H7 (cell line): ENCODE measurements around the gene DDX42. TPM values are rescaled to one million over a fixed set of nuclear protein-coding genes. Genes with fewer than 3 reads are reported as not detected.

ENCODE experiments used
- DNase-seq: peaks from one replicate; pipeline ENCODE4 v3.0.0; 2012
- H3K27me3 ChIP-seq: 2 replicates; pipeline ENCODE4 v1.6.0; 2011; ENCODE audit warnings: mild to moderate bottlenecking, low read length; ENCODE audit not compliant: control insufficient read depth, insufficient read depth
- H3K36me3 ChIP-seq: replicated peaks from 2 replicates; pipeline ENCODE4 v1.5.1; 2011; ENCODE audit warnings: low read length; ENCODE audit not compliant: control insufficient read depth, insufficient read depth
- H3K4me3 ChIP-seq: 2 replicates; pipeline ENCODE4 v1.5.1; 2011; ENCODE audit warnings: low read depth, mild to moderate bottlenecking, control low read depth, low read length, moderate library complexity; ENCODE audit not compliant: insufficient read depth
- total RNA-seq: library from RNA; depleted of rRNA; stranded (reverse); fragments of >200 nt; shearing (Covaris generic); gene quantifications from 2 replicates; pipeline ENCODE4 v1.2.3, GENCODE V29; 2014

Gene DDX42
- total RNA-seq, 1 experiment from 2014 or later, result 34.5 TPM

DNA sequence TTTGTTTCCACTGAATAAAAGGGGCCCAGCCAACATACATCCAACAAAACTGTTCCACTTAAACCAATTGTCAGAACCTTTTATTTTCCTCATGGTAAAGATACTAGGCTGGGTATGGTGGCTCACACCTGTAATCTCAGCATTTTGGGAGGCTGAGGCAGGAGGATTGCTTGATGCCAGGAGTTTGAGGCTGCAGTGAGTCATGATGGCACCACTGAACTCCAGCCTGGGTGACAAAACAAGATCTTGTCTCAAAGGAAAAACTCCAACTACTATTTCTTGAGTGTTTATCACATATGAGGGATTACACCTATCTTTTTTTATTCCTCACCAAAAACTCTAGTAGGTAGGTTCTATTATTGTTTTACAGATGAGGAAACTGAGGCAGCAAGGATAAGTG, 48.6 kb downstream of the DDX42 start:
- DNase-seq, result no peak
- no peaks in the 10 kb centered on the region for H3K27me3 ChIP-seq
- H3K4me3 ChIP-seq, result no peak overlapping the region
- H3K36me3 ChIP-seq, result peaks cover 63% of the 10 kb centered on the region

- Histone ChIP-seq H3K36me3 (peaks cover 53% of the 10 kb centered on the region), H3K4me3 (no peak overlapping the region), H3K27me3 (no peaks in the 10 kb centered on the region)
- no peak for DNase-seq
Measured at GRCh38 chr17:63823659-63824331, 49.8 kb downstream of the DDX42 start.

GRCh38 chr17:63824362-63824761, 50.4 kb downstream of the DDX42 start:
- no peak for DNase-seq
- peaks cover 52% of the 10 kb centered on the region for H3K36me3 ChIP-seq
- H3K4me3 ChIP-seq, result no peak overlapping the region
- no peaks in the 10 kb centered on the region for H3K27me3 ChIP-seq

- Histone ChIP-seq H3K4me3 (peak overlapping the region; percentile 96), H3K36me3 (peaks cover 54% of the 10 kb centered on the region), H3K27me3 (no peaks in the 10 kb centered on the region)
- DNase-seq, result peak; percentile 44
Measured at GRCh38 chr17:63826468-63827001, 52.6 kb downstream of the DDX42 start.

DNA sequence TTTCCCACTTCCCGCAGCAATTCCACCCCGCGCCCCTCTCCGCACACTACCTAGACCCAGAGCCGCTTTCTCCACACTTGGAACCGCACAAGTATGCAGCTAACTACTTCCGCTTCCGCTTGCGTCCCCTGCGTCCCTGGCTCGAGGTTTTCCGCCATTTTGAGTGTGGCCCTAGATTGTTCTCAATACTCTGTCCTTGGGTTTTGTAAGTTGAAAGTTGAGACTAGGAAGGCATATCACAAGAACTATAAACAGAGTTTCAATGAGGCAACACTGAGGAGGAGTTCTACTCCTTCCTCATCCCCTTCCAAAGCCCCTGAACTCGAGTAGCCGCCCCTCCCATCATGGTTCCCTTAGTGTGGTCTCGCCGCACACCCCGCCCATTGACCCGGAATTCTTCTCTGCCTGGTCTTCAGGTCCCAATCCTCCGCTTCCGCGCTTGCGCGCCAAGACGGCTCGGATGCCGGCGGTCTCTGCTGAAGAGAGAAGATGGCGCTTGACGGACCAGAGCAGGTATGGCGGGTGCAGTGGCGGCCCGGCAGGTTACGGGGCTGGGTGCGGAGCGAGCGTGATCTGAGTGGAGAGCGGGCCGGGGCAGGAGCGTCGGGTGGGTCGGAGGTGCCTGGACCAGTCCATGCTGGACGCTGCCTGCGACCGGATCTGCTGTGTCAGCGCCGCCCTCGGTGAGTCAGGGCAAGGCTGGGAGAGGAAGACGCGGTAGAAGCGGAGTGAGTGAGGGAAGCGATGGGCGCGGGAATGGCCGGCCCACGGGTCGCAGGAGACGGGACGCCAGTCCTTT, 53.2 kb downstream of the DDX42 start, which contains the start of the genes FTSJ3 and PSMC5:
Gene FTSJ3 (minus strand): TSS at position 662 of the 799 bp plus-strand sequence. CDS start 761 bp downstream, outside the sequence.
Gene PSMC5 (plus strand): TSS at position 430 of the 799 bp plus-strand sequence. CDS start 60 bp downstream, at position 490.
- no peaks in the 10 kb centered on the region for H3K27me3 ChIP-seq
- peaks cover 56% of the 10 kb centered on the region for H3K36me3 ChIP-seq
- peak within 1 kb of the TSS; percentile 96 for H3K4me3 ChIP-seq

DNA sequence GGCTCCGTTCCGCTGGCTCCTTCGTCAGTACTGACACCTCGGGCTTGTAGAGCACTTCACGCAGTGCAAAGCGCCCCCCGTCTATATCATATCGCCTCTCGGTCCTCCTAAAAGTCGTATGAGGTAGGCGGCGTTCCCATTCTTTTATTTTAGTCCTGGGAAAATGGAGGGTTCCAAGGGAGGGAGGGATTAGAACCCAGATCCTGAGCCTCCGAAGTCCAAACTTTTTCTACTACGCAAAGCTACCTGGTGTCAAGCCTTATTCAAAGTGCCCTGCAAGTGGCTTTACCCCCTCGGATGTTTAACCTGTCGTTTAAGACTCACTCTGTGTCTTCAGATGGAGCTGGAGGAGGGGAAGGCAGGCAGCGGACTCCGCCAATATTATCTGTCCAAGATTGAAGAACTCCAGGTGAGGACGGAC, 53.8 kb downstream of the DDX42 start:
- DNase-seq, result no peak
- no peaks in the 10 kb centered on the region for H3K27me3 ChIP-seq
- H3K4me3 ChIP-seq, result peak overlapping the region; percentile 96
- peaks cover 60% of the 10 kb centered on the region for H3K36me3 ChIP-seq

More for the DNA sequence above, 53.2 kb downstream of the DDX42 start, which contains the start of the genes FTSJ3 and PSMC5:
- peak; percentile 95 for DNase-seq

DNA sequence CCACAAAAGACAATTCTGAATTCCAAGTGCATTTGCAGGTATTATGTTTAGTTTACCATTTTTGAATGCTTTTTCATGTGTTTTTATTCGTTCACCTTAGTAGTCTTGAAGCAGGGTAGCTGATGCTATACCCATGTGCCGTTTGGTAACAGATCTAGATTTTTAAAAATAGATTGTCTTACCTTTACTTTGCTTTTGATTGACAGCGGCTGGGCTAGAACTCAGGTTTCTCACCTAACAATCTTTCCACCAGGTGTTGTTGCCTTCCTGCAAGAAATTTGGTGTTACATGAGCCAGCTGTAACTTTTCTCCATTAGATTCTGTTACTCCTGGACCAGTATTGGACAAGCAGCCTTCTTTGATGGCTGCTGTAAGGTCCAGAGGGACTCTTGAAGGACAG, 55.0 kb downstream of the DDX42 start:
- no peaks in the 10 kb centered on the region for H3K27me3 ChIP-seq
- H3K36me3 ChIP-seq, result peaks cover 64% of the 10 kb centered on the region
- H3K4me3 ChIP-seq, result no peak overlapping the region
- no peak for DNase-seq

DNA sequence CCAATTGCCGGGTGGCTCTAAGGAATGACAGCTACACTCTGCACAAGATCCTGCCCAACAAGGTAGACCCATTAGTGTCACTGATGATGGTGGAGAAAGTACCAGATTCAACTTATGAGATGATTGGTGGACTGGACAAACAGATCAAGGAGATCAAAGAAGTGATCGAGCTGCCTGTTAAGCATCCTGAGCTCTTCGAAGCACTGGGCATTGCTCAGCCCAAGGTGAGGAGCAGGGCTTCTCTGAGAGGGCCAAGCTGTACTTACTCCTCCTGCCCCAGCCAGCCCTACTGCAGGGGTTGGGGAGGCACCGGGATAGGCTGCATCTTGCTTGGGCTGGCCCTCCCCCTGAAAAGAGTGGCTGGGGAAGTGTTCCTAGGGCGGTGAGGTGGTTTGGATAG, 56.3 kb downstream of the DDX42 start:
- DNase-seq, result no peak
- no peak overlapping the region for H3K4me3 ChIP-seq
- H3K27me3 ChIP-seq, result no peaks in the 10 kb centered on the region
- peaks cover 59% of the 10 kb centered on the region for H3K36me3 ChIP-seq

DNA sequence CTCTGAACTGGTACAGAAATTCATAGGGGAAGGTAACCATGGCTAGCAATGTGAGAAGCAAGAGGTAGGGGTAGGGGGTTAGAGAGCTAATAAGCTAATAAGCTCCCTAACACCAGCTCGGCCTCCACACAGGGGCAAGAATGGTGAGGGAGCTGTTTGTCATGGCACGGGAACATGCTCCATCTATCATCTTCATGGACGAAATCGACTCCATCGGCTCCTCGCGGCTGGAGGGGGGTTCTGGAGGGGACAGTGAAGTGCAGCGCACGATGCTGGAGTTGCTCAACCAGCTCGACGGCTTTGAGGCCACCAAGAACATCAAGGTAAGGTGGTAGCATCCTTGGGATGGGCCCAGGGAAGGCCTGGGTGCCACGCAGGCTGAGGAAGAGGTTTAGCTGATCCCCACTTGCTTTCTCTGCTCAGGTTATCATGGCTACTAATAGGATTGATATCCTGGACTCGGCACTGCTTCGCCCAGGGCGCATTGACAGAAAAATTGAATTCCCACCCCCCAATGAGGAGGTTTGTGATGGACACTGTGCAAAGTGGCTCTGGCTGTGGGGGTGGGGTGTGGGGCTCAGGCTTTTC, 57.0 kb downstream of the DDX42 start:
- peaks cover 56% of the 10 kb centered on the region for H3K36me3 ChIP-seq

DNA sequence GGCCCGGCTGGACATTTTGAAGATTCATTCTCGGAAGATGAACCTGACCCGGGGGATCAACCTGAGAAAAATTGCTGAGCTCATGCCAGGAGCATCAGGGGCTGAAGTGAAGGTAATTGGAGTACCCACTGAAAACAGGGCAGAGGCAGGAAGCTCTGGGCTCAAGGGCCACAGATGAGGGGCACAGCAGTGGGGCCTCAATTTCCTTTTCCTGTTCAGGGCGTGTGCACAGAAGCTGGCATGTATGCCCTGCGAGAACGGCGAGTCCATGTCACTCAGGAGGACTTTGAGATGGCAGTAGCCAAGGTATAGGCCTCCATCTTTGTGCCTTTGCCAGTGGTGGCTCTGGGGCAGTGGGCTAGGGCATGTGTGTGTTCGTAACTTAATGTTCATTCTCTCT, 57.5 kb downstream of the DDX42 start:
- Histone ChIP-seq H3K4me3 (no peak overlapping the region), H3K27me3 (no peaks in the 10 kb centered on the region), H3K36me3 (peaks cover 57% of the 10 kb centered on the region)
- no peak for DNase-seq

More for the DNA sequence above, 57.0 kb downstream of the DDX42 start:
- no peaks in the 10 kb centered on the region for H3K27me3 ChIP-seq
- H3K4me3 ChIP-seq, result no peak overlapping the region
- DNase-seq, result peak; percentile 8

DNA sequence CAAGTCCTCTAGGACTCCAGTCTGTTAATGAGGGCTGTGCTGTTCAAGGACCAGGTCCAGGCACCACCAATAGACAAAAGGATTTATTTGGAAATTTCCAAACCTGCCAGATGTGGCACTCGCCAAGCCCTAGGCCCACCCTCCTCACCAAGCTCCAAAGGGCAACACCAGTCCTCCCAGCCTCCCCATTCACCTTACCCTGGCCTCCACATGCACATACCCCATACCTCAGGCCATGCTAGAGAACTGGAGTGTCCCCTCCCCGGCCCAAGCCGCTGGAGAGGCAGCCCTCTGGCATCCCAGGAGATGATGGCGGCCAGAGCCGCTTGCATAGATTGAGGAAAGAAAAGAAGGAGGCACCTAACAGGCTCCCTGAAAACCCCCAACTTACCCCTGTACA, 58.0 kb downstream of the DDX42 start:
- no peak for DNase-seq
- H3K4me3 ChIP-seq, result no peak overlapping the region
- H3K36me3 ChIP-seq, result peaks cover 59% of the 10 kb centered on the region
- H3K27me3 ChIP-seq, result no peaks in the 10 kb centered on the region

DNA sequence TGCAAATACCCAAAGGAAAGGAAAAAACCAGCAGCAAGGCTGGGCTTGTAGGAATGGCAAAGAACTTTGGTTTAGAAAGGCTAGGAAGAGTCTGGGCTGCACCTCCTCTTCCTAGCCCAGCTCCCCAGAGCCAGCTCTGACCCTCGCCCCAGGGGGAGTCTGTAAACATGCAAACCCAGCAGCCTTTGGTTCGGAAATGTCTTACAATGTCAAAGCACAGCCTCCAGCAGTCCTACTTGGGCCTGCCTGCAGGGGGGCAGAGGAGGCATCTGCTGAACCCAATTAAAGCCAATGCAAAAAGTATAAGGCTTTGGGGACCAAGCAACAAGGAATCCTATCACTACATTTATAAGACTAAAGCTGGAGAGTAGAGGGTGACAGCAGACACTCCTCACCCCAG, 58.5 kb downstream of the DDX42 start:
- Histone ChIP-seq H3K36me3 (peaks cover 59% of the 10 kb centered on the region), H3K27me3 (no peaks in the 10 kb centered on the region)

GRCh38 chr17:63833026-63833740, 59.2 kb downstream of the DDX42 start:
- peak; percentile 8 for DNase-seq
- no peak overlapping the region for H3K4me3 ChIP-seq
- no peaks in the 10 kb centered on the region for H3K27me3 ChIP-seq
- peaks cover 59% of the 10 kb centered on the region for H3K36me3 ChIP-seq

More for the DNA sequence above, 58.5 kb downstream of the DDX42 start:
- peak; percentile 28 for DNase-seq
- H3K4me3 ChIP-seq, result no peak overlapping the region
